PC-3 (cell line): ENCODE measurements around the gene SELPLG. TPM values are rescaled to one million over a fixed set of nuclear protein-coding genes. Genes with fewer than 3 reads are reported as not detected.

Experiments used
- ATAC-seq: fragments of 200-7000 bp; cut with Tn5 transposase; 2 replicates; pipeline ENCODE4 v1.9.1; 2020; ENCODE audit warnings: mild to moderate bottlenecking, moderate library complexity
- BruUV-seq: library from RNA; stranded (reverse); fragments of 400-500 nt; replicated peaks from 2 replicates; lab custom pipeline; 2021; lab: Mats Ljungman, UMichigan
- CTCF ChIA-PET: fragments of 300-600 bp; sonication (Branson Sonifier 250); formaldehyde crosslinking; loops from one replicate; lab custom pipeline; 2022; ENCODE audit warnings: antibody characterized with exemption; lab: Charles Lee
- POLR2A ChIA-PET: fragments of 300-600 bp; sonication (Branson Sonifier 250); formaldehyde crosslinking; loops from one replicate; lab custom pipeline; 2022; ENCODE audit warnings: antibody characterized with exemption; ENCODE audit not compliant: unreplicated experiment; lab: Charles Lee
- DNase-seq: peaks from one replicate; pipeline ENCODE4 v3.0.0-alpha.2; 2015
- H2AFZ ChIP-seq: fragments of 300-600 bp; sonication (generic); 2 replicates; pipeline ENCODE4 v1.6.0; 2016; ENCODE audit warnings: antibody characterized with exemption, low read length
- H3F3A ChIP-seq: fragments of 300-600 bp; sonication (generic); one replicate; pipeline ENCODE4 v1.6.0; 2017; ENCODE audit warnings: antibody characterized with exemption, low read length, control low read depth, mild to moderate bottlenecking; ENCODE audit not compliant: unreplicated experiment
- H3K27ac ChIP-seq: fragments of 300-600 bp; sonication (generic); 2 replicates; pipeline ENCODE4 v1.5.1; 2016; ENCODE audit warnings: mild to moderate bottlenecking, low read length
- H3K27me3 ChIP-seq: fragments of 300-600 bp; sonication (generic); 2 replicates; pipeline ENCODE4 v1.6.1; 2016; ENCODE audit warnings: low read length, mixed read lengths
- H3K36me3 ChIP-seq: fragments of 300-600 bp; sonication (generic); 2 replicates; pipeline ENCODE4 v1.6.1; 2016; ENCODE audit warnings: low read depth, mixed run types, low read length, mixed read lengths
- H3K4me1 ChIP-seq: fragments of 300-600 bp; sonication (generic); 2 replicates; pipeline ENCODE4 v1.5.1; 2016; ENCODE audit warnings: low read length; ENCODE audit not compliant: insufficient read depth
- H3K4me2 ChIP-seq: fragments of 300-600 bp; sonication (generic); 2 replicates; pipeline ENCODE4 v1.6.0; 2016; ENCODE audit warnings: low read length
- H3K4me3 ChIP-seq: fragments of 300-600 bp; sonication (generic); 2 replicates; pipeline ENCODE4 v1.5.1; 2016; ENCODE audit warnings: mild to moderate bottlenecking, low read length, mixed read lengths
- H3K79me2 ChIP-seq: fragments of 300-600 bp; sonication (generic); 2 replicates; pipeline ENCODE4 v1.6.1; 2017; ENCODE audit warnings: low read length, mixed read lengths
- H3K9ac ChIP-seq: fragments of 300-600 bp; sonication (generic); 2 replicates; pipeline ENCODE4 v1.6.0; 2016; ENCODE audit warnings: mild to moderate bottlenecking, low read length
- H3K9me2 ChIP-seq: fragments of 300-600 bp; sonication (generic); replicated peaks from 2 replicates; pipeline ENCODE4 v1.6.1; 2016; ENCODE audit warnings: mixed run types, low read length, mixed read lengths
- H3K9me3 ChIP-seq: fragments of 300-600 bp; sonication (generic); 2 replicates; pipeline ENCODE4 v1.6.1; 2016; ENCODE audit warnings: low read length, mixed read lengths
- H4K20me1 ChIP-seq: fragments of 300-600 bp; sonication (generic); 2 replicates; pipeline ENCODE4 v1.6.1; 2016; ENCODE audit warnings: low read length, mixed read lengths
- CTCF ChIP-seq: fragments of 300-600 bp; sonication (generic); conservative IDR thresholded peaks from 2 replicates; pipeline ENCODE4 v1.5.1; 2017; ENCODE audit warnings: antibody characterized with exemption, low read depth, mild to moderate bottlenecking, low read length
- EZH2 ChIP-seq: fragments of 300-600 bp; sonication (generic); IDR thresholded peaks from one replicate; pipeline ENCODE4 v1.6.1; 2017; ENCODE audit warnings: antibody characterized with exemption, mild to moderate bottlenecking, low read length; ENCODE audit not compliant: unreplicated experiment
- EZH2phosphoT487 ChIP-seq: fragments of 300-600 bp; sonication (generic); IDR thresholded peaks from 2 replicates; pipeline ENCODE4 v1.6.1; 2018; ENCODE audit warnings: mild to moderate bottlenecking, antibody characterized with exemption, low read length, borderline replicate concordance
- intact Hi-C: fragments of 100-400 bp; cut with micrococcal nuclease; formaldehyde crosslinking; loops from 2 replicates; pipeline ENCODE4 v1.9.0; 2023
- total RNA-seq: library from RNA; depleted of rRNA; stranded (reverse); fragments of >200 nt; gene quantifications from 2 replicates; pipeline ENCODE4 v1.2.3, GENCODE V29; 2014

The SELPLG gene
- total RNA-seq, 1 experiment from 2014 or later = 0.73 TPM

DNA sequence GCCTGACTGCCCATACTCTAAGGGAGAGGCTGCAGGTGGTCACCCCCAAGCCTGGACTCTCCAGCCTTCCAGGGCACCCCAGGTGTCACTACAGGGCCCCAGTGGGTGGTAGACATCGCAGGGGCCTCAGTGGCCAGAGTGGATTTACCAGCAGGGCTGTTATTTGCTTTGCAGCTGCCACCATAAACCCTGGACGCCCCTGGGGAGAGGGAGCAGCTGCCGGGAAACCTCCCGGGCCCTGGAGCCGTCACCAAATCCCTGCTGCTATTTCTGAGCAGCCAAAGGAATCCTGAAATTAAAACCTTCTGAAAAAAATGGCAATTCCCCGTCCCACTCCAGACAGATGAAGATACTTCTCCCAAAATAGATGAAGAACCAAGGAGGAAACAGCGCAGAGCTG, 49.7 kb downstream of the SELPLG start:
- POLR2A ChIA-PET = no interaction called here
- ATAC-seq = no peak
- CTCF ChIA-PET = no interaction called here

GRCh38 chr12:108582978-108583770, 50.5 kb downstream of the SELPLG start:
- H3K9me2 ChIP-seq = no peaks in the 10 kb centered on the region
- H3K4me1 ChIP-seq = no peaks in the 10 kb centered on the region
- no peaks in the 10 kb centered on the region for H3K27me3 ChIP-seq
- TF ChIP-seq EZH2 (no peak), CTCF (no peak), EZH2phosphoT487 (no peak)
- H3K36me3 ChIP-seq = no peaks in the 10 kb centered on the region
- ATAC-seq (no peak), DNase-seq (no peak)
- H2AFZ ChIP-seq = no peak overlapping the region
- ChIA-PET CTCF (no interaction called here), POLR2A (no interaction called here)
- no peak overlapping the region for H3K4me2 ChIP-seq
- intact Hi-C loops = no loop called here
- no peaks in the 10 kb centered on the region for H4K20me1 ChIP-seq
- H3K9me3 ChIP-seq = no peaks in the 10 kb centered on the region
- no peak overlapping the region for H3K27ac ChIP-seq
- H3F3A ChIP-seq = no peaks in the 10 kb centered on the region
- H3K4me3 ChIP-seq = no peak overlapping the region
- no peak overlapping the region for H3K9ac ChIP-seq
- BruUV-seq = no TSS peak
- no peaks in the 10 kb centered on the region for H3K79me2 ChIP-seq

More for the DNA sequence above, 49.7 kb downstream of the SELPLG start:
- Histone ChIP-seq H3K36me3 (no peaks in the 10 kb centered on the region), H3K4me1 (no peaks in the 10 kb centered on the region), H3K9me2 (no peaks in the 10 kb centered on the region), H3K27ac (no peak overlapping the region), H3K79me2 (no peaks in the 10 kb centered on the region), H3K27me3 (no peaks in the 10 kb centered on the region), H3K4me2 (no peak overlapping the region), H3K9ac (no peak overlapping the region), H4K20me1 (no peaks in the 10 kb centered on the region), H3F3A (no peaks in the 10 kb centered on the region), H3K9me3 (no peaks in the 10 kb centered on the region), H2AFZ (no peak overlapping the region), H3K4me3 (no peak overlapping the region)
- intact Hi-C loops = no loop called here
- BruUV-seq = no TSS peak
- no peak for DNase-seq
- TF ChIP-seq EZH2 = no peak
- no peak for TF ChIP-seq CTCF
- TF ChIP-seq EZH2phosphoT487 = no peak

DNA sequence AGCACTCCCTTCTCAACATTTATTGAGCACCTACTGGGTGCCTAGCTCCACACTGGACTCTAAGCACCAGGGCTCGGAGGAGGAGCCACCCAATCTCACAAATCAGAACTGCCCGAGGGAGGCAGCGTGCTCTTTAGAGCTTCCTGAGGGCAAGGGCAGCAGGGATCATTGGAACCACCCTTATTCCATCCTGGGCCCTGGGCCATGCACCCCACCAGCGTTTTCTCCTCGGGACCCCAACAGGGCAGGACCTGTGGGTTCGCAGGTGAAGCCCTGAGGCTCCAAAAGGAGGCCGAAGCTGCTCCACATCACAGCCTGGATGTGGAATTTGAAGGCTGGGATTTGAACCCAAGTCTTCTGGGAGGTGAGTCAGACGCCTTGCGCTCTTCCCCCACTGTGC, 51.2 kb downstream of the SELPLG start:
- no peaks in the 10 kb centered on the region for H3K79me2 ChIP-seq
- no peaks in the 10 kb centered on the region for H3F3A ChIP-seq
- H3K4me1 ChIP-seq = no peaks in the 10 kb centered on the region
- no TSS peak for BruUV-seq
- H3K27ac ChIP-seq = no peak overlapping the region
- no peak overlapping the region for H3K9ac ChIP-seq
- POLR2A ChIA-PET = no interaction called here
- H3K9me2 ChIP-seq = no peaks in the 10 kb centered on the region
- no peaks in the 10 kb centered on the region for H3K9me3 ChIP-seq
- no peaks in the 10 kb centered on the region for H4K20me1 ChIP-seq
- no peak for TF ChIP-seq CTCF
- CTCF ChIA-PET = no interaction called here
- H3K27me3 ChIP-seq = no peaks in the 10 kb centered on the region
- DNase-seq = no peak
- H3K36me3 ChIP-seq = no peaks in the 10 kb centered on the region
- H3K4me2 ChIP-seq = no peak overlapping the region
- no peak overlapping the region for H3K4me3 ChIP-seq
- intact Hi-C loops = no loop called here
- no peak overlapping the region for H2AFZ ChIP-seq
- no peak for ATAC-seq
